PC-3 (cell line): Measurements from ENCODE around the gene SCGN. TPM values are rescaled to one million over a fixed set of nuclear protein-coding genes. Genes with fewer than 3 reads are reported as not detected.

Experiments
- ATAC-seq: fragments of 200-7000 bp; cut with Tn5 transposase; 2 replicates; pipeline ENCODE4 v1.9.1; 2020; ENCODE audit warnings: mild to moderate bottlenecking, moderate library complexity
- BruUV-seq: library from RNA; stranded (reverse); fragments of 400-500 nt; replicated peaks from 2 replicates; lab custom pipeline; 2021; lab: Mats Ljungman, UMichigan
- CTCF ChIA-PET: fragments of 300-600 bp; sonication (Branson Sonifier 250); formaldehyde crosslinking; loops from one replicate; lab custom pipeline; 2022; ENCODE audit warnings: antibody characterized with exemption; lab: Charles Lee
- POLR2A ChIA-PET: fragments of 300-600 bp; sonication (Branson Sonifier 250); formaldehyde crosslinking; loops from one replicate; lab custom pipeline; 2022; ENCODE audit warnings: antibody characterized with exemption; ENCODE audit not compliant: unreplicated experiment; lab: Charles Lee
- DNase-seq: peaks from one replicate; pipeline ENCODE4 v3.0.0-alpha.2; 2015
- H2AFZ ChIP-seq: fragments of 300-600 bp; sonication (generic); 2 replicates; pipeline ENCODE4 v1.6.0; 2016; ENCODE audit warnings: antibody characterized with exemption, low read length
- H3F3A ChIP-seq: fragments of 300-600 bp; sonication (generic); one replicate; pipeline ENCODE4 v1.6.0; 2017; ENCODE audit warnings: antibody characterized with exemption, low read length, control low read depth, mild to moderate bottlenecking; ENCODE audit not compliant: unreplicated experiment
- H3K27ac ChIP-seq: fragments of 300-600 bp; sonication (generic); 2 replicates; pipeline ENCODE4 v1.5.1; 2016; ENCODE audit warnings: mild to moderate bottlenecking, low read length
- H3K27me3 ChIP-seq: fragments of 300-600 bp; sonication (generic); 2 replicates; pipeline ENCODE4 v1.6.1; 2016; ENCODE audit warnings: low read length, mixed read lengths
- H3K36me3 ChIP-seq: fragments of 300-600 bp; sonication (generic); 2 replicates; pipeline ENCODE4 v1.6.1; 2016; ENCODE audit warnings: low read depth, mixed run types, low read length, mixed read lengths
- H3K4me1 ChIP-seq: fragments of 300-600 bp; sonication (generic); 2 replicates; pipeline ENCODE4 v1.5.1; 2016; ENCODE audit warnings: low read length; ENCODE audit not compliant: insufficient read depth
- H3K4me2 ChIP-seq: fragments of 300-600 bp; sonication (generic); 2 replicates; pipeline ENCODE4 v1.6.0; 2016; ENCODE audit warnings: low read length
- H3K4me3 ChIP-seq: fragments of 300-600 bp; sonication (generic); 2 replicates; pipeline ENCODE4 v1.5.1; 2016; ENCODE audit warnings: mild to moderate bottlenecking, low read length, mixed read lengths
- H3K79me2 ChIP-seq: fragments of 300-600 bp; sonication (generic); 2 replicates; pipeline ENCODE4 v1.6.1; 2017; ENCODE audit warnings: low read length, mixed read lengths
- H3K9ac ChIP-seq: fragments of 300-600 bp; sonication (generic); 2 replicates; pipeline ENCODE4 v1.6.0; 2016; ENCODE audit warnings: mild to moderate bottlenecking, low read length
- H3K9me2 ChIP-seq: fragments of 300-600 bp; sonication (generic); replicated peaks from 2 replicates; pipeline ENCODE4 v1.6.1; 2016; ENCODE audit warnings: mixed run types, low read length, mixed read lengths
- H3K9me3 ChIP-seq: fragments of 300-600 bp; sonication (generic); 2 replicates; pipeline ENCODE4 v1.6.1; 2016; ENCODE audit warnings: low read length, mixed read lengths
- H4K20me1 ChIP-seq: fragments of 300-600 bp; sonication (generic); 2 replicates; pipeline ENCODE4 v1.6.1; 2016; ENCODE audit warnings: low read length, mixed read lengths
- EZH2 ChIP-seq: fragments of 300-600 bp; sonication (generic); IDR thresholded peaks from one replicate; pipeline ENCODE4 v1.6.1; 2017; ENCODE audit warnings: antibody characterized with exemption, mild to moderate bottlenecking, low read length; ENCODE audit not compliant: unreplicated experiment
- EZH2phosphoT487 ChIP-seq: fragments of 300-600 bp; sonication (generic); IDR thresholded peaks from 2 replicates; pipeline ENCODE4 v1.6.1; 2018; ENCODE audit warnings: mild to moderate bottlenecking, antibody characterized with exemption, low read length, borderline replicate concordance
- intact Hi-C: fragments of 100-400 bp; cut with micrococcal nuclease; formaldehyde crosslinking; loops from 2 replicates; pipeline ENCODE4 v1.9.0; 2023
- total RNA-seq: library from RNA; depleted of rRNA; stranded (reverse); fragments of >200 nt; gene quantifications from 2 replicates; pipeline ENCODE4 v1.2.3, GENCODE V29; 2014
- TF ChIP-seq, protein P1 (sequence below): fragments of 300-600 bp; sonication (generic); conservative IDR thresholded peaks from 2 replicates; pipeline ENCODE4 v1.5.1; 2017; ENCODE audit warnings: antibody characterized with exemption, low read depth, mild to moderate bottlenecking, low read length

The SCGN gene
- total RNA-seq, 1 experiment from 2014 or later = not detected

DNA sequence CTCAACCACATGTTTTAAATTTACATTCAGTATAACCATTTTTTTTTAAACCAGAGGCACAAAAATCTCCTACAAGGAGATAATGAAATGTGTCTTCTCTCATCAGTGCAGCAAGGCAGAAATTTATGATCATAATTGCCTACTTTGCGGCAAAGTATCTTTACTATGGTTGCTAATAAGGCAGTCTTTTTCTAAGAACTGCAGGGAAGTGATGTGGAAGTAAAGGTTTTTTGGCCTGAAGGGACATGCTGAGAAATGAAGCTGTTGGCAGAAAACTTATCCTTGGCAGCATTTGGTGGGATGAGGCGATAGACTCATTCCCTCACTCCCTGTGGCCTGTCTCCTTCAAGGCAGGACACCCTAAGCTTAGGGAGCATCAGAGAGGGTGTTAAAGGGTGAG lies 48.7 kb downstream of the SCGN start:
- no peak overlapping the region for H2AFZ ChIP-seq
- H3K9me2 ChIP-seq = no peaks in the 10 kb centered on the region
- intact Hi-C loops = no loop called here
- no TSS peak for BruUV-seq
- no peak overlapping the region for H3K4me2 ChIP-seq
- POLR2A ChIA-PET = no interaction called here
- no peaks in the 10 kb centered on the region for H4K20me1 ChIP-seq
- TF ChIP-seq EZH2 = no peak
- no peak for TF ChIP-seq EZH2phosphoT487
- TF ChIP-seq, protein P1, sequence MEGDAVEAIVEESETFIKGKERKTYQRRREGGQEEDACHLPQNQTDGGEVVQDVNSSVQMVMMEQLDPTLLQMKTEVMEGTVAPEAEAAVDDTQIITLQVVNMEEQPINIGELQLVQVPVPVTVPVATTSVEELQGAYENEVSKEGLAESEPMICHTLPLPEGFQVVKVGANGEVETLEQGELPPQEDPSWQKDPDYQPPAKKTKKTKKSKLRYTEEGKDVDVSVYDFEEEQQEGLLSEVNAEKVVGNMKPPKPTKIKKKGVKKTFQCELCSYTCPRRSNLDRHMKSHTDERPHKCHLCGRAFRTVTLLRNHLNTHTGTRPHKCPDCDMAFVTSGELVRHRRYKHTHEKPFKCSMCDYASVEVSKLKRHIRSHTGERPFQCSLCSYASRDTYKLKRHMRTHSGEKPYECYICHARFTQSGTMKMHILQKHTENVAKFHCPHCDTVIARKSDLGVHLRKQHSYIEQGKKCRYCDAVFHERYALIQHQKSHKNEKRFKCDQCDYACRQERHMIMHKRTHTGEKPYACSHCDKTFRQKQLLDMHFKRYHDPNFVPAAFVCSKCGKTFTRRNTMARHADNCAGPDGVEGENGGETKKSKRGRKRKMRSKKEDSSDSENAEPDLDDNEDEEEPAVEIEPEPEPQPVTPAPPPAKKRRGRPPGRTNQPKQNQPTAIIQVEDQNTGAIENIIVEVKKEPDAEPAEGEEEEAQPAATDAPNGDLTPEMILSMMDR = no peak
- CTCF ChIA-PET = no interaction called here
- H3K27me3 ChIP-seq = peaks cover 34% of the 10 kb centered on the region
- H3K4me3 ChIP-seq = no peak overlapping the region
- no peak overlapping the region for H3K27ac ChIP-seq
- H3K4me1 ChIP-seq = no peaks in the 10 kb centered on the region
- H3K9me3 ChIP-seq = no peaks in the 10 kb centered on the region
- H3K79me2 ChIP-seq = no peaks in the 10 kb centered on the region
- no peaks in the 10 kb centered on the region for H3K36me3 ChIP-seq
- DNase-seq = no peak
- no peak for ATAC-seq
- no peaks in the 10 kb centered on the region for H3F3A ChIP-seq
- H3K9ac ChIP-seq = no peak overlapping the region

DNA sequence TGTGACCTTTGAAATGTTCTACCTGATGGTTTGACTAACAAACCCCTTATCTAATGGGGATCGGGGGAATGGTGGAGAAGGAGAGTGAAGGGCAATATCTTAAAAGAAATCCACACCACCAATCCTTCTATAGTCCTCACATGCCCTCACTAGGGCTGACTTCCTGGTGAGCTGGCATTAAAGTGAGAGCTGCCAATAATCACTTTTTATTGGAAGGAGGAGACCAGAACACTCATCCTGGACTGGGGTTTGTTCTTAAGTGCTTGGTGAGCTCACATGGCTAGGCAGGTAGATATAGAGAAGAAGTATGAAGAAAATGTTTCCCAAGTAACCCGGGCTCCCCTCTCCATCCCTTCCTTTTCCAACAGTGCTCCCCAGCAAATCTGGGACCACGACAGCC lies 49.8 kb downstream of the SCGN start:
- no peaks in the 10 kb centered on the region for H3K9me3 ChIP-seq
- TF ChIP-seq EZH2 (no peak), EZH2phosphoT487 (no peak)
- TF ChIP-seq, protein P1 = no peak
- H3K4me2 ChIP-seq = no peak overlapping the region
- no peaks in the 10 kb centered on the region for H3K4me1 ChIP-seq
- CTCF ChIA-PET = no interaction called here
- H3F3A ChIP-seq = no peaks in the 10 kb centered on the region
- no peak overlapping the region for H3K4me3 ChIP-seq
- H3K79me2 ChIP-seq = no peaks in the 10 kb centered on the region
- DNase-seq (peak; percentile 32), ATAC-seq (peak; percentile 27; the same call in 1 of the 2 replicates)
- no peak overlapping the region for H3K9ac ChIP-seq
- no peaks in the 10 kb centered on the region for H3K36me3 ChIP-seq
- BruUV-seq = no TSS peak
- H3K27ac ChIP-seq = no peak overlapping the region
- no peaks in the 10 kb centered on the region for H4K20me1 ChIP-seq
- H2AFZ ChIP-seq = no peak overlapping the region
- peaks cover 36% of the 10 kb centered on the region for H3K27me3 ChIP-seq
- no peaks in the 10 kb centered on the region for H3K9me2 ChIP-seq
- POLR2A ChIA-PET = no interaction called here
- intact Hi-C loops = no loop called here

DNA sequence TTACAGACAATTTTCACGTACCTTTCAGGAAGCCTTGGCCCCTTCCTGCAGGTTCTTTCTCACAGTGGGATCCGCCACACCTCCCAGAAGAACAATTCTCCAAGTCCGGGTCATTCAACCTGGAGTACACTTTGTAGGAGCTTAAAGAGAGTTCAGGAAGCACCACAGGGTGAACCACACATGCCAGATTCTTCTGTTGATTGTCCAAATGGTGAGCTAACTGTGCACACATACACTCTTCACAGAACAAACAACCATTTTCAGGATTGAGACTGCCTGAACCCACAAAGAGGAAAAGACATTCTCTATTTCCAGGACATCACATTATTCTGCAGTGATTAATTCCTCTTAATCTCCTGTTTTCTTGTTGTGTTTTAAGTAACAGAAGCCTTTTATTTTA lies 51.0 kb downstream of the SCGN start:
- ChIA-PET POLR2A (no interaction called here), CTCF (no interaction called here)
- TF ChIP-seq, protein P1 = no peak
- TF ChIP-seq EZH2phosphoT487 (no peak), EZH2 (no peak)
- H3F3A ChIP-seq = no peaks in the 10 kb centered on the region
- H3K4me1 ChIP-seq = no peaks in the 10 kb centered on the region
- no peak overlapping the region for H3K9ac ChIP-seq
- H3K27ac ChIP-seq = no peak overlapping the region
- H2AFZ ChIP-seq = no peak overlapping the region
- H3K27me3 ChIP-seq = peaks cover 44% of the 10 kb centered on the region
- DNase-seq (no peak), ATAC-seq (no peak)
- no peaks in the 10 kb centered on the region for H4K20me1 ChIP-seq
- H3K9me3 ChIP-seq = no peaks in the 10 kb centered on the region
- no peak overlapping the region for H3K4me2 ChIP-seq
- H3K79me2 ChIP-seq = no peaks in the 10 kb centered on the region
- H3K36me3 ChIP-seq = no peaks in the 10 kb centered on the region
- H3K9me2 ChIP-seq = no peaks in the 10 kb centered on the region
- intact Hi-C loops = no loop called here
- no TSS peak for BruUV-seq
- no peak overlapping the region for H3K4me3 ChIP-seq
